Fibroblast of lung (primary cell): ENCODE data around the gene DOK5.

ENCODE experiments used
- EZH2 ChIP-seq: IDR thresholded peaks from 2 replicates; pipeline ENCODE4 v1.5.1; 2012; ENCODE audit warnings: low read length, control low read depth, mild to moderate bottlenecking; ENCODE audit errors: missing control alignments
- TF ChIP-seq, protein P1 (sequence below), 2 donors: IDR thresholded peaks in 1 of 2; conservative IDR thresholded peaks in 1 of 2; 1 replicate in 1 of 2; 2 replicates in 1 of 2; pipeline ENCODE4 v1.5.1; 2011 to 2012; ENCODE audit warnings: low read length in 2 of 2, control low read depth in 1 of 2, inconsistent platforms in 1 of 2, low read depth in 1 of 2, mild to moderate bottlenecking in 1 of 2

DNA sequence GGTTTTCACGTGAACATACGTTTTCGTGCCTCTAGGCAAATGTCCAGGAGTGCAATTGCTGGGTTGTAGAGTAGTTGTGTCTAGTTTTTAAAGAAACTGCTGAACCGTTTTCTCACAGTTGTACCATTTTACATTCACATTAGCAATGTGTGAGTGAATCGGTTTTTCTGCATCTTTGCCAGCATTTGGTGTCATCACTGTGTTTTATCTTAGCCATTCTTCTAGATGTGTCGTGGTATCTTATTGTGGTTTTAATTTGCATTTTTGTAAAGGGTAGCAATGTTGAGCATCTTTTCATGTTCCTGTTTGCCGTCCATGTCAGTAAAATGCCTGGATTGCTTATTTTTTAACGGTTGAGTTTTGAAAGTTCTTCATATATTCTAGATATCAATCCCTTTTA lies 10.2 kb downstream of the DOK5 start:
- TF ChIP-seq, protein P1, sequence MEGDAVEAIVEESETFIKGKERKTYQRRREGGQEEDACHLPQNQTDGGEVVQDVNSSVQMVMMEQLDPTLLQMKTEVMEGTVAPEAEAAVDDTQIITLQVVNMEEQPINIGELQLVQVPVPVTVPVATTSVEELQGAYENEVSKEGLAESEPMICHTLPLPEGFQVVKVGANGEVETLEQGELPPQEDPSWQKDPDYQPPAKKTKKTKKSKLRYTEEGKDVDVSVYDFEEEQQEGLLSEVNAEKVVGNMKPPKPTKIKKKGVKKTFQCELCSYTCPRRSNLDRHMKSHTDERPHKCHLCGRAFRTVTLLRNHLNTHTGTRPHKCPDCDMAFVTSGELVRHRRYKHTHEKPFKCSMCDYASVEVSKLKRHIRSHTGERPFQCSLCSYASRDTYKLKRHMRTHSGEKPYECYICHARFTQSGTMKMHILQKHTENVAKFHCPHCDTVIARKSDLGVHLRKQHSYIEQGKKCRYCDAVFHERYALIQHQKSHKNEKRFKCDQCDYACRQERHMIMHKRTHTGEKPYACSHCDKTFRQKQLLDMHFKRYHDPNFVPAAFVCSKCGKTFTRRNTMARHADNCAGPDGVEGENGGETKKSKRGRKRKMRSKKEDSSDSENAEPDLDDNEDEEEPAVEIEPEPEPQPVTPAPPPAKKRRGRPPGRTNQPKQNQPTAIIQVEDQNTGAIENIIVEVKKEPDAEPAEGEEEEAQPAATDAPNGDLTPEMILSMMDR (conservative IDR thresholded peaks at IDR 0.05 in 1 of 2, IDR thresholded peaks at IDR 0.05 in 1 of 2; ENCODE audit: low read depth in 1 of 2, low read length in 2 of 2) = no peak
- TF ChIP-seq EZH2 = no peak
